HG02642 (cell line): ENCODE data around the gene HYCC1.

ENCODE experiments used
- ATAC-seq: cut with Tn5 transposase; IDR thresholded peaks from one replicate; pipeline ENCODE4 v1.9.1; 2021; ENCODE audit warnings: mild to moderate bottlenecking; ENCODE audit not compliant: unreplicated experiment, poor library complexity

The HYCC1 gene

DNA sequence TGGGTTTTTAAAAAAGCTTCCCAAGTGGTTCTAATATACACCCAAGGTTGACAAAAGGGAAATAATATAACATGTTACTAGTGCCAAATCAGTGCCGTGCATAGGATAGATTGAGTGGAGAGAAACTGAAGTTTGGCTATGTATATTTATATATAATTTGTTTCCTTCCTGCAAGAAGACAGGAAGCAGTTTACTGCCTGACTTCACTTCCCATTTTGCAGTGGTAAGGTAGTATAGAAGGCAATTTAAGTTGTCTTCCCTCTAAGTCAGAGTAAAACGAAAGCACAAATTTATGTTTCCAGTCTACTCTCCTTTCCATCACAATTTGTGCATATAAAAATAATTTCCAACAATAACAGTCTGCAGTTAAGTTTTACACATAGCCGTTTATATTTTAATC is 3.4 kb upstream of the HYCC1 start:
- no peak for ATAC-seq

DNA sequence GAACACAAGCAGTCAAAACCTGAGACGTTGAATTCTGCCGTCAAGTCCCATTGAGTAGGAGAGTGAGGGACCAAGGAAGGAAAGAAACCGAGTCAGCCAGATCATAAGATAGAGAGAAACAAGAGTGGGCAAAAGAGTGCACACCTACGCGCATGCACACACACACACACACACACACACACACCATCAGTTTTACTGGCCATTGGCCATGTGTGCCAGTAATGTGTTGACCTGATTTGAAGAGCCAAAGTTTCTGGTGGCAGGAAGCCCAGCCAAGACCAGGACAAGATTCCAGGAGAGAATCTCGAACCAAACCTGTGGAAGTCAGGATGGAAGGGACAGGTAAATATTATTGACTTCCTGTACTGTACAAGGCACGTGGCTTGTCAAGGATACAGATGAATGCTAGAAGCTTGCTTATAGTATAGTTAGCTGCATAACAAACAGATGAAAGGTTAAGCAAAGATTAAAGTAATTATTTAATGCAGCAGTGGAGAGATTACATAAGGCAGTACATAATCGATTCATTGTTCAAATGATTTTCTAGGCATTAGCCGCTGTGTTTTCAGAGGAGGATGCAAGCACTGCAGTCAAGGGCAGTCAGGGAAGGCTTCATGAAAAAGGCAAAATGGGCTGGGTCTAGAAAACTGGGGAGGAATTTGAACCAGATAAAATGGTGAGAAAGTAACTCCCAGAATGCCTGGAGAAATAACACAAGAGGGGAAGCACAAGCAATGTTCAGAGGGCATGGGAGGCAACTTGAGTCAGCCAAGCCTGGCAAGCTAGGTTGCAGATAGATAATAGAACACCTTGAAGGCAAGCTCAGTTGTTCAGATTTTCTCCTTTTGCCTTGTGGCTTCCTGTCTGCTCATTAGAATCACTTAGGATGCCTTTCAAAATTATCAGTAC is 2.7 kb upstream of the HYCC1 start:
- no peak for ATAC-seq

DNA sequence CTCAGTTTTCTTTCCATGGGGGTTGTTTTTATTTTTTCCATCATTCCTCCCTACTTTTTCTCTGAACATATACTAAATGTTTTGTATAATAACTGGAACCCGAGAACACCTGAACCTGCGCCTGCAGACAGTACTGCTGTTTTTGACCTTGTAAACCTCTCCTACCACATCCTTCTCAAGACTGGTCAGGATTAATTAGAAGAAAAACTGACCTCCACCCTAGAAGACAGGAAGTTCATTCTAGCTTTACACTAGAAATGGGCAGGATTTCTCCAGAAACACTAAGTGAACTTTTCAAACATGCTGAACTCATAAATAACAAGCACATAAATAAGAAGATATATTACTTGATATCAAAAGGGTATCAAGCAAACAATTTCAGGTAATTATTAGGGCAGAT is 751 bp upstream of the HYCC1 start:
- no peak for ATAC-seq

DNA sequence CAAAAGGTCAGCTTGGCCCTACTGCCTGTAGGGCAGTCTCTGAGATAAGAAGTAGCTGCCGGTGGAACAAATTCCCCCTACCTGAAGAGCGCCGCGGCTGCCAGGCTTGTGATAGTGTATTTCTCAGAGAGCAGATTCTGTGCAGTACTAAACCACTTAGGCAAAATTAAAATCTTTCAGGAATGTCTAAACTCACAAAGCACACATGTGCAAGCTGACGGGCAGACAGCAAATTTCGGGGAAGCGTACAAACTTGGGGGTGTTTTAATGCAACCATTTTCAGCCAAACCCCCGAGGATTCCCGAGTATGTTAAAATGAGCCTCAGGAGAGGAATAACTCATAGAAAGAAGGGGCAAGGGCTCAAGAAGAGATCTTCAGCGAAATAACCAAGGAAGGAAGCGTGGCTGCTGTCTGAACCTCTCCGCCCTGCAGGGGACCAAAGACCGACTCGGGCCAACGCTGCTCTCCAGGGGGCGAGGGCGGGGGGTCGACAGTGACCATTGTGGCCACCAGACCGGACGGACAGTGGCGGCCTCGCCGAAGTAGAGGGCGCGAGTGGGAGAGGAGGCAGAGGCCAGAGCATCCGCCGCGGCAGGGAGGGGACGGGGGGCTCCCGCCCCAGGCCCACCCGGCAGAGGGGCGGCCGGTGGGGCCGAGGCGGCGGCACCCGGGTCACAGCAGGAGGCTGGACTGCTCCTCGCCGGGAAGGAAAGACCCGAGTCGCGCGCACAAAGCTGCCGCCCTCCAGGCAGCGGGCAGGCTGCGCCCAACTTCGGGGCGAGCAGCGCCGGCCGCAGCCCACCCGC is 819 bp downstream of the HYCC1 start:
- ATAC-seq = peak; percentile 14

DNA sequence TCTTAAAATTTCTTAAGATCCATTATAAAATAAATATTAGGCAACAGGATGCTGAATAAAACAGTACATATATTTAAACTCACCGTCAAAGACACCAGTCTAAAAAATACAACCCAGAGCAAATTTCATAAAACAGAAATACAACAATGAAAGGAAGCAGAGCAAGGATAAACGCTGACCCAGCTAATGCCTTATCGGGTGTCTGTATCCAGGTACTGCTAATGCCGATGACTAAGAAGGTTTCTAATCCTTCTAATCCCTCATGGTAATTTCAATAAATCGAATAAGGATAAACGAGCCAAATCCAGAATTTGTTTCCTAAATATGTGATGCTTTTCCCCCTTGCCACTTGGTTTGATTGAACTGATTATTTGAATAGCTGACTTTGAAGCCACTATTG is 1.7 kb downstream of the HYCC1 start:
- ATAC-seq = no peak

DNA sequence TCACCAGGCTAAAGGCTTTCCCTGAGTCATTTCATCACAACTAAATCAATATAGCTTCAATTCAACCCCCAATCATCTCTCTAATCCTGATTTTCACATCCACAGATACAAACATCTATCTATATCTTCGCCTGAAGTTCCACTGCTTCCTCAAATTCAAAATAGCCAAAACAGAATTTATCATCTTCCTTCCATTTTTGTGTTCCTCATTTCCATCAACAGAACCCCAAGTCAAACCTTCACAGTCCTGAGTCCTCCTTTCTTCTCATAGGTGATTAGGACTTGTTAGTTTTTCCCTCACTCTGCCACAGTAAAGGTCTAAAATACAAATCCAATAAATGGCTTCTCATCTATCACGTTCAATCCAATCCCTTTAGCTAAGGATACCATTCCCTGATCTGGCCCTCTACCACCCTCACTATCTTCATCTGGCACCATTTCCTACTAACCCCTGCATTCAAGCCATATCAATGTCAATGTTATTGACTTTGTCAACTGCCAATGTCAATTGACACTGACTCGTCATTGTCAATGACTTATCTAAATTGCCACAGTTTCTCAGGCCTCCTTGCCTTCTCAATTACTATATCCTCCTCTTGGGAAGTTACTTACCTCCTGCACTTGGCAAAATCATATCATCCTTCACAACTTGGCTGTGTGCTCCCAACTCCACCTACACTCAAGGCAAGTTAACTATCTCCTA is 2.6 kb downstream of the HYCC1 start:
- ATAC-seq = no peak

DNA sequence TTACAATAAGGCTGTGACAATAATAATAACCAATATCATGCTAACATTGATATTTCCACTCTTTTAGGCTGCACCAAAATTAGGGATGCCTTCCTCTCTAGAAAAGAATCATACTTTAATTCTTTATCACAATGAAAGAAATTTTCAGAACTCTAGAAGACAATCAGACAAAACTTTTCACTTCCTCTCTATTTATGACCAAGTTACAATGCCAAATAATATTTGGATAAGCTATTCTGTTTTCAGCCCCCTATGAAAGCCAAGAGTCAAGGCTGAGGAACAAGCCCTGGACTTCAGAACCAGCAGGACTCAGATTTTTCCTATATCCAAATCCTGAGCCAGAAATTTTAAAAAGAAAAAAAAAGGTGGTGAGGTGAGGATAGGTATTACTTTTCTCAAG is 4.6 kb downstream of the HYCC1 start:
- ATAC-seq = no peak

DNA sequence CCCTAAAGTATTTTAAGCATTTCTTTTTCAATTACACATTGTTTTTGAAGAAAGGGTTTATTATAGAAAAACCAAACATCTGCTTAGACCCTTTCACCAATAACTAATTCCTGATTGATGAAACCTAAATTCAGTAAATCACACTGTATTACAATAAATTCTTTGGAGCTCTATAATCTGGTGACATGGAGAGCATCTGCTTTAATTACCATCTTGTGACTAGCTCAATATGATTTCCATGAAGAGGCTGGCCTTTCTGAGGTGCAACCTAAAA is 9.7 kb downstream of the HYCC1 start:
- no peak for ATAC-seq

DNA sequence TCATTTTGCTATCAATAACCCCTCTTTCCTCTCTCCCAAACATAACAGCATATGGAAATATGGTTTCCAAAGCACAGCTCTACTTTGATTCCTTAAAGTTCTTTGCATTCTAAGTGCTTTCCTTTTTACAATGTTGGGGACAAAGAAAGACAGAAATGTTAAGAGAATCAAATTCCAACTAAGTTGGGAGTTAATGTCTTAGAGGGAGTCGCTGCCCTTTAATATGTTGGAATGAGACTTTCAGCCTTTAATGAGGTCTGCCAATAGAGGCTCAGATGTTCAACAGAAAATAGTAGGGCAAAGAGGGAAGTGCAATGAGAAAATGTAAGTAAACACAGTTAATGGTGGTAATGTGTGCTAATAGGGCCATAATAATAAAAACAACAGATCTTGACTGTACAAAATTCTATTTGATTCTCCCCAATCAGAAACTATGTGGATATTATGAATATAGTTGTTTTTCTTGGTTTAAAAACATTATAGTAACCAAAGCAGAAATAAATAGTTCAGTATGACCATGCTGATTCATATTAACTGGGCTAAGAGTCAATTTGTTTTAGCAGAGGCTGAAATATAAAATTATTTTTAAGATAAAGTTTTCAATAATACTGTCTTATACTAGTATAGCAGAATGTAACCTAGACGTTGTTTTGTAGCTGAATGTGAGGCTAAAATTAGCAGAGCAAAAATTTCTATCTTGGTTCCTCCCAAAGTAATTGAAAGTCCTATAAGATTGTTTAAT is 10.3 kb downstream of the HYCC1 start:
- no peak for ATAC-seq

DNA sequence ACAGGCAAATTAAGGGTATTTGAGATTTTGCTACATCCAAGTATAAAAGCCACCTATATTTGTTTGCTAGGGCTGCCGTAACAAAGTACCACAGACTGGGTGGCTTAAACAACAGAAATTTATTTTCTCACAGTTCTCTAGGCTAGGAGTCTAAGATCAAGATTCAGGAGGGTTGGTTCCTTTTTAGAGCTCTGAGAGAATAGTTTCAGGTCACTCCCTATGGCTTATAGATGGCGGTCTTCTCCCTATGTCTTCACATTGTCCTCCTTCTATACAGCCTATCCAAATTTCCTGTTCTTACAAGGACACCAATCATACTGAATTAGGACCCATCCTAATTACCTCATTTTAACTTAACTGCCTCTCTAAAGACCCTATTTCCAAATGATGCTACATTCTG is 11.2 kb downstream of the HYCC1 start:
- no peak for ATAC-seq

DNA sequence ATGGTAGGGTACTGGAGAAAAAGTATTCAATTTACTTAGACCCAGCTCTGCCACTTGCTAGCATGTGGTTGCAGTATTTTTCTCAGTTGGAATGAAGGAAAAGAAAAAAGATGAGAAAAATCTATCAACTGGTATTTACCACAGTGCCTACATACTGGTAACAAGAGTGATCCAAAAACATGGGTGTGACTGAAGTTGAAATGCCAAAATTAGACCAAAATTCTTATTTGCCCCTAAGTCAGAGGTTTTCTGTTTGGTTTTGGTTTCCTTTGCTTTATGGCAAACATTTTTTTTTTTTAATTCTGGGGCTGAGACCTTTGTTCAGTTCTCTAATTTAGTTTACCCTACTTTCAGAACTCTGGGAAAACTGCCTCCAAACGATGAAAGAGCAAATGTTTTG is 12.3 kb downstream of the HYCC1 start:
- ATAC-seq = no peak

DNA sequence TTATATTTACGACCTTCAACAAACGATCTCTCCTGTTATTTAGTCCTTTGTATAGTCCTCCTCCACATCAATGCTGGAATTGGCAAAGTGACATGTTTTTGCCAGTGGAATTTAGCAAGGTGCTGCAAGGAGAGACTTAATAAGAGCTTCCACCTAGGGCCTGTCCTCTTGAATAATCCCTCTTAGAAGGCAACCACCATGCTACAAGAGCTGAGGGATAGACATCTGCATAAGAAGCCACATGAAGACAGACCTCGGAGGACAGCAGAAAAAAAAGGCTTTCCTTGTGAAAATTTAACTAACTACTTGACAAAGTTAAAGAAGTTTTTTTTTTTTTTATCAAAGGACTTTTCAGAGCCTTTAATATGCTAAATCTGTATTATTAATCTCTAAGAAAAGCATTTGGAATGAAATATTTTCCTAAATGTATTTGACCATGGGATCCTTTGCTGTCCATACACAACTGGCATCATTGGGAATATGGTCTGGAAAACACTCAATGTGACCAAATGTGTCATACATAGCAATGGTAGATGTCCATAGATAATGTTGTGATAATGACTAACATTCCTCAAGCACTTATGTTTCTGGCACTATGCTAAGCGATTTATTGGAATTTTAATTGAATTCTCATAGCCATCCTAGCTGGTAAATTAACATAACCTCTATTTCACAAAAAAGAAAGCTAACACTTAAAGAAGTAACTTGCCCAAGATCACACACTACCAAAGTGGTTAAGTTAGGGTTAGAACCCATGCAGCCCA is 13.2 kb downstream of the HYCC1 start:
- no peak for ATAC-seq

DNA sequence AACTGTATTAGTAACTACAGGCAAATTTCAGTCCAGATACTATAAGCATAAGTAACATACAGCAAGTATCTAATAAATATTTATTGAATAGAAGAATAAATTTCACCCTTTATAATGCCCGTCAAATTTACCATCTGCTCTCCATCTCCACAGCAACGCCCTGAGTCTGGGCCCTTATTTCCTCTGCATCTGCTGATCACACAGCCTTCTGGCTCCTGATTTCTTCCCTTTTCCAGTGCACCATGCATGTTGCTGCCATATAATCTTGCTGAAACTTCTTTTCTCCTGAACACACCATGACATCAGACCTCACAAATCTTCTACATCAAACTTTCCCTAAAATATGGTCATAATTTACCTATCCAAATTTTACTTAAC is 15.4 kb downstream of the HYCC1 start:
- ATAC-seq = no peak

DNA sequence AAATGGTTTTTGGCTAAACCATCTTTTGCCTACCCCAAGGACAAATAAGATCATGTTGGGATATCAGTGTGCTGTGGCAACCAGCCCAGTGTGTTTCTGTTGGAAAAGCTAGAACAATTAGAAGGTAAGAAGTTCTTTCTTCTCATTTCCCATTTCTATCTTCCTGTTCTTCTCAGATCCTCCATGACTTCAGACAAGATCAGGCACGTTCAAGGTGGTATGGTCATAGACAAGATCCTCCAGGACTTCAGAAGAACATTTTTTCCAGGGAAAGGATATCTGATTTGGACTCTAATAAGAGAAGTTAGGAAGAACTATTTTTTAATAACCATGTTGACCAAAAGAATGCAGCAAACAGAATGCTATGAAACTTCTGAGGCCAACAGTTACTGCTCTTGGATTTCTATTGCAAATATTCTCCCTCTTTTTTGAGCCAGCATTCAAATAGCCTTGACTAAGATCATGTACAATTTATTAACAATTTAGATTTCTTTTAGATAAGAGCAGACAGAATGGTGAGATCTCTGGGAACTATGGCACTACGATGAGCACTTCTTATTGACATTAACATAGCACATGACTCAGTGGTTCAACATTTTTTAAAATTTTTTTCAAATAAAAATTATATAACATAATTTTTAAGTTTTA is 15.9 kb downstream of the HYCC1 start:
- no peak for ATAC-seq

DNA sequence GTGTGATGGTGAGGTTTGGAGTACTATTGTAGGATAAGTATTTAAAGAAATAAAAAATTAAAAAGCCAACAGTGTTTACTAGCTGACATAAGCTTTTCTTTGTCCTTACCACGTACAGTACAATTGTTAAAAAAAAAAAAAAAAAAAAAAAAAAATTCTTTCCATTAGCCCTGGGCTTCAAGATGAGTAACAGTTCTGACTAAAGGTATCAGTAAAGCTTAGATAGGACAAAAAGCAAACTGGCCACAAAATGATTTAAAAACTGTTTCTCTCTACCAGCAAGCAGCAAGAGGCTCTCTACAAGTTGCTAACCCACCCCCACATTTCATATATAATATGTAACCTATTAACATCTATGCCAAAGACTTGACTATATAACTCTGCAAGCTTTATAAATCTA is 17.5 kb downstream of the HYCC1 start:
- no peak for ATAC-seq

DNA sequence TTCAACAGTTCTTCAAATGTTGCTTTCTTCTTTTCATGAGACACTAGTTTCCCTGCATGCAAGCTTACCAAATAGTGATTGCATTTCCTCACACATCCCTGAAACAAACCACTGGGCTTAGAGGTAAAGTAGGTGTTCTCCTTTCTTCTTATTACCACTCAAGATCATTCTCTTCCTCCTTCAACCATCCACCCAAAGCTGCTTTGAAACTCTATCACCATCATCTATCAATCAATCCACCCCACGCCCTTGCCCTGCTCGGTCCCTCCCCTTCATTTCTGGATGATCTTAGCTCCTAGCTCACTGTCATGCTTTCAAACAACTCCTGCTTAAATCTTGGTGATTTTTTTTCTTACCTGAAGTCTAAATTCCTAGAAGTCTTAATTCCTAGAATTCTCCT is 18.9 kb downstream of the HYCC1 start:
- no peak for ATAC-seq

DNA sequence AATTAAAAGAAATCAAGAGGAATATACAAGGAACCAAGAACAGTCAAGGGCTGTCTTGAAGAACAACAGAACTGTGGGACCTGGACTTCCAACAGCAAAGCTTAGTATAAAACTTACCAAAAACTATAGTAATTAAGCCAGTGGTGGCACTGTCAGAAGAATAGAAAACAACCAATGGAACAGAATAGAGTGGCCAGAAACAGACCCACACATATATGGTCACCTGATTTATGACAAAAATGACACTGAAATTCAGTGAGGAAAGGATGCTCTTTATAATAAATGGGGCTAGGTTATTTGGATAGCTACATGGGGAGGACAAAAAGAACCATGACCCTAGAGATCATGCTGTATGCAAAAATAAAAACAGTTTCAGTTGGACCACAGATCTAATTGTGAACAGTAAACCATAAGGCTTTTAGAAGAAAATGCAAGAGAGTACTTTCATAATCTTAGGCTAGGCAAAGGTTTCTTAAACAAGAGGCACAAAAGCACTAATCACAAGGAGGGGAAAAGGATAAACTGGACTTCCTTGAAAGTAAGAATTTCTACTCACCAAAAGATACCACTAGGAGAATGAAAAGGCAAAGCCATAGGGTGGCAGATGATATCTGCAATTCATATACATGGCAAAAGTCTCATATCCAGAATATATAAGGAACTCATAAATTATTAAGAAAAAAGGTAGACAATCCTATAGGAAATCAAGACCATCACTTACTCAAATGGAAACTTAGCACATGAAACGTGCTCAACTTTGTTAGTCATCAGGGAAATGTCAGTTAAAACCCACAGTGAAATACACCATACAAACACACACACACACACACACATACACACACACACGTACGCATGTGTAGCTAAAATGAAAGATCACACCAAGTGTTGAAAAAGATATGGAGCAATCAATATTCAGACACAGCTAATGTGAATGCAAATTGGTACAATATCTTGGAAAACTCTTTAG is 20.8 kb downstream of the HYCC1 start:
- peak; percentile 77 for ATAC-seq

DNA sequence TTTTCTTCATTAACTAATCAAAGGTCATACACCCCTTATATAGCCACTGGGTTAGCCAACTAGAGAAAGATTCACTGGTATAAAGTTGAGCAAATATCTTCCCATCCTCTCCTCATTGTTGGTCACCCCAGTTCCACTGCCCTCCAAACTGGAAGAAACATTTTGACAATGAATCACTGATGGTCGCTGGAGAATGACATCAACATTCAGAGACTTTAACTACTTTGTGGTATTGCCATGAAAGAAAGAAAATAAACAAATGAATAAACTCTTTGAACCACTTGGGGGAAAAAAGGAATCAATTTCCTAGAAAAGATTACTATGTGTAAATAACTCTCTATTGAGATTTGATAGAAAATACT is 23.4 kb downstream of the HYCC1 start:
- no peak for ATAC-seq
